Activated T-cell treated with anti-CD3 and anti-CD28 coated beads, Interleukin-2, amount 50 U/mL, for 48 hours (primary cell): ENCODE data around the gene S100A10.

Experiments used
- DNase-seq, 2 experiments: peaks; one replicate each; pipeline ENCODE4 v3.0.0-alpha.2; 2020

The S100A10 gene

GRCh38 chr1:152009691-152010090, 16.0 kb upstream of the S100A10 start:
- DNase-seq, result no peak

GRCh38 chr1:152007047-152007446, 13.4 kb upstream of the S100A10 start:
- no peak for DNase-seq

DNA sequence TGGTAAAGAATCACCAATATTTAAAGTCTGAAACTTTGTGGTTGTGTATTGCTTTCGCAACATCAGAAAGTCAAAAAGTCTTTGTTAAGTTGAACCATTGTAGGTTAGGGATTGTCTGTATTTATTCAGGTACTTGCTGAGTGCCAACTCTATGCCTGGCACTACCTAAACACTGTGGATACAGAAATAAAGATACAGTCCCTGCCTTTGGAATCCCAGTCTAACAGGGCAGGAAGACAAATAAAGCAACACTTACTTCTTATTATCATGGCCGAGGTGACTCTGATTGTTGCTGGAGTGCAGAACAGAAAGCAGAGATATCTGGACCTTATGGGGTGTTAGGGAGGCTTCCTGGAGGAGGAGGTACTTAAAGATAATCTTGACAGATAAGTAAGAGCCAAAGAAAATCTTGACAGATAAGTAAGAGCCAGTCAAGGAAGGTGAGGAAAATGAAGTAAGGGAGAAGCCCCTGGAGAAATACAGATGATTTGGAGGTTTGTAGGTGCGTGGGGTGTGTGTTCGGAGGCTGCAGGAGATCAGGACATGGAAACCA, 11.8 kb upstream of the S100A10 start:
- no peak for DNase-seq

DNA sequence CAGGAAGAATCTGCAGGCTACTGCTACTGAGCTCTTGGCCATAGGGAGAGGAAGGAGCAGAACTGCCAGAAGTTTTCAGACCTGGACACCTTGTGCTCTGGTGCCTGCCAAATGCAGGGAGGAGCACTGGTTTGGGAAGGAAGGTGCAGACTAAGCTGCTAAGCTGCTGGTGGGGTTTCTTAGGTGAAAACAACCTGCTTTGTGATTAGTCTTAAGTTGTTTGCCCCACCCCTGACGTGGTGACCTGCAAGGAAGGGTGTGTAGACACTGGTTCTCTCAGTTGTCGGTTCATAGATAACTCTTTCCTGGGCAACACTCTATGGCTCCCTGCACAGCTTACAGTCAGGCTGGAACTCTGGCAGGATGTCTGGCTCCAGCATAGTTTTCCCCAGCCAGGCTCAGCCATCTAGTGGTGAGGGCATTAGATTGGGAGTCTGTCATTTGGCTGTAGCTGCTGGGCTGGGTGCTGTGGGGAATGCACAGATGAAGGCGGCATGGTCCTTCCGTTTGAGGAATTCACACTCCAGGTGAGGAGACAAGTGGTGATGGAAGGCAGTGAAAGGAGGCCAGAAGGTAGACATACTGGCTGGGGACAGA, 10.3 kb upstream of the S100A10 start:
- no peak for DNase-seq

DNA sequence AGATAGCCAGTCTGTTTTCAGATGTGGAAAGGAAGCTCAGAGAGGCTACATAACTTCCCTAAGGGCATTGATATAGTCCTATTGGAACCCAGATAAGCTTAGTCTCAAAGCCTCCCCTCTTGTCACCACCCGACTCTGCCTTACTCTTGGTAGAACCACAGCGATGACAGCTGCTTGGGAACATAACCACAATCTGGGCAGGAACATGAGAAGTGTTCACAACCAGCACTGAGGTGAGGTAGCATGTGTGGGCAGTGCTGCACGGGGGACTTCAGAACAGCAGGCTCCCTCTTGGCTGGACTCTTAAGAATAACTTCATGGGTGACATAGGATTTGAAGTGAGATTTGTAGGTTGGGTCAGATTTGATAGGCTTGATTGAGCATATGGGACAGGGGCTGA, 9.3 kb upstream of the S100A10 start:
- DNase-seq, result no peak

GRCh38 chr1:152001631-152002584, 8.2 kb upstream of the S100A10 start:
- DNase-seq, result peak; percentile 82 to 86

DNA sequence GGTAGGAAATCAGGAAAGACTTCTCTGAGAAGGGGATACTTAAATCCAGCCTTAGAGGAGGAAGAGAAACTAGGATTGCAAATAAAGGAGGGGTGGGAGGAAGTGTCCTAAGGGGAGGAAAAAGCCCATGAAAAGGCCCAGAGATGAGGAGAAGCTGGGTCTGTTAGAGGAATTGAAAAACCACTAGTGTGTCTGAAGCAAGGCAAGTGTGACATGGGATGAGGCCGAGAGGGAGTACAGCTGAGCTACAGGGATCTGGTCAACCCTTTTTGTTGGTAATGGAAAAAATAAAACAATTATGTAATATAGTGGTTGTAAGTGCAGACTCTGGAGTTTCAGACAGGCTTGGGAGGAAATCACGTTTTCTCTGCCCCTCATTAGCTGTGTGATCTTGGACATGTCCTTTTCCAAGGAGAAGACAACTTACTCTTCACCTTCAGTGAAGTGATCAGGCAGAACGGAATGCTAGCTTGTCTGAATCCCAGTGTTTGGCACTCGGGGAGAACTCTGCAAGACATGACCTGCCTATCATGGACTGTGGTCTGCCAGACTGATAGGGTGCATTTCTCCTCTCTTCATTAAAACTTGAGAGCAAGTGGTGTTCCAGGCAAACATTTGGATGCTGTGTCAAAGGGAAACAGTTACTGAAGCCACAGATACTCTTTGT, 7.4 kb upstream of the S100A10 start:
- no peak for DNase-seq

GRCh38 chr1:151998611-151999362, 5.1 kb upstream of the S100A10 start:
- no peak for DNase-seq

- no peak for DNase-seq
Observed at GRCh38 chr1:151997284-151997570, 3.6 kb upstream of the S100A10 start.

- DNase-seq, result no peak
Observed at GRCh38 chr1:151995774-151996173, 2.1 kb upstream of the S100A10 start.

DNA sequence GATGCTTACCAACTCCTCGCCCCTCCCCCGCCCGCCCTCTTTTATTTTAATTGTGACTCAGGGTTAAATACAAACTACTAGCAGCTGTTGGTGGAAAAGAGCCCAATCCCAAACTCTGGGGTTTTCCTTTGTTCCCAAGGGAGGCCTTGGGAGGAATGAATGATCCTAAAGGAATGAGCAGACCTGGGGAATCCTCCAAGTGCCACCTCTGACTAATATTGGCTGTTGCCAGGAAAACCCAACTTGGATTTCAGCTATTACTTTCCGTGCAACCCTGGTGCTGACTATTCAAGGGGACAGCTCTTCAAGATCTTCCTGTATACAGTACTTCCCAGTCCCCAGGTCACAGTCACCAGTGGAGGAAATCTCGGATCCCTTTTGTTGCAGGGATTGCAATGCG, 1.3 kb upstream of the S100A10 start:
- DNase-seq, result no peak

- peak; percentile 65 to 66 for DNase-seq
Observed at GRCh38 chr1:151993084-151993733, 450 bp downstream of the S100A10 start.

DNA sequence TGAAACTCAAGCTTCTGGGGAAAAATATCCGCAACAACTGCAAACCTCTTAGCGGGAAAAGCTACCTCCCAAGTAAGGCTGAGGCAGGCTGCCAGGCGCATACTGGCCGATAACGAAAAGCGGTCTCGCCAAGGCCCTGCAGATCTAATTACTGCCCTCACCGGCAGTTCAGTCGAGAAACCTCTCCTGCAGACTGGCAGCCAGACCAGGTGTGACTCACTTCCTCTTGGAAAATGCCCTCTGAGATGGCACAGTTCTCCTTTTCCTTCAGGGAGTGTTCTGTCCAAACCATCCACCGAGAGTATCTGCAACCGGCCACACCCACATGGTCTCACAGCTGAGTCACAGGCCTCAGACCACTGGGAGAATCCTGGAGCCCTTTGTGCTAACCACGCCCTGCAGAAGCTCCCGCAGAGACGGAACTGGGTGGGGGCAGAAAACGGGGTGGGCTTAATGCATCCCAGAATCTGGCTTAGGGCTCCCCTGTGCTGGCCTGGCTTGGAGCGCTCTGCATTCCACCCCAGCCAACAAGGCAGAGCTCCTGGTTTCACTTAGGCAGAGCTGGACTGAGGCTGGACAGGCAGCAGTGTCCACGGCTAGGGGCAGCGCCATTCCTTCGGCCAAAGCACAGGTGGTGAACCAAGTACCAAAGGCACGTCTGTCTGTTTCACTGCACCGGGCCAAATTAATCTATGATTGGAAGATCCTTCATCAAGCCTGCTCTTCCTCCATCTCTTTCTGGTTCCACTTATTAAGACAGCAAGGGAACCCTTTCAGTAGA, 1.2 kb downstream of the S100A10 start:
- DNase-seq, result peak; percentile 42 to 45

DNA sequence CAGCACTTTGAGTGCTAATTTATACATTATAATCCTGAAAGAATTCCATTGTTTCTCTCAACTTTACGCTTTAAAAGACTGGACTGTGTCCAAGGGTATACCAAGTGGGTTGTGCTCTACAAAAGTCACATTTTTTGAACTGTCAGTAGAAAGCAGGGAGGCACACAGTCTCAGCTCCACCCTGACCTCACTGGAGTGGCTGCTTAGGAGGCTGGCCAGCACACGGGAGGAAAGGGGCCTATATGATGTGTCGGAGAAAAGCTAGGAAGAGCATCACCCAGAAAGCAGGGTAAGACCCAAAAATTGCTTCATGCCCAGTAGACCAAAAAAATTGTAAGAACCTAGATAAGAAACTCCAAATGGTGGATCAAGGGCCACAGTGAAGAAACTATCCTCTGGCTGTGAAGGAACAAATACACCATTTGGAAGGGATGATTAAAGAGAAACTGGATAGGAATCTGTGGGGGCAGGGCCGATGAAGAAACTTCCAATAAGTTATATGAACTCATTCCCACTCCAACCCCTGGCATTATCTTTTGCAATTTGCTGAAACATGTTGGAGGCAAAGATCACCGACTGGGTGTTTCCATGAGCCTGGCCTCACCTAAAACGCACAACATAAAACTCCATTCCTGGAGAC, 1.9 kb downstream of the S100A10 start:
- no peak for DNase-seq

DNA sequence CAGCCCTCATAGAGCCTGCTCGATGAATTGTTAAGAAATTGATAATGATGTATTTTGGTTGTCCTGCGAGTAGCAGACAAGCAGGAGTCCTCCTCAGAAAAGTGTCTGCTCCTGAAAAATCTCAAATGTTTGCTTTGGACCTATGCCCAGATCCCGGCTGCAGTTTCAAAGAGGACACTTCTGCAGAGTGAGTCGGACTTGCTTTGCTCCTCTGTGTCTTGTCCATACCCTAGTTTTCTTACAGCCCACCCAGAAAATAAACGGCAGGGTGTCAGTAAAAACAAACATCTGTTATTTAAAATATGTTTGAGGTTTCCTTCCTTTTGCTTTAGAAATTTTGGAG, 2.8 kb downstream of the S100A10 start:
- no peak for DNase-seq

DNA sequence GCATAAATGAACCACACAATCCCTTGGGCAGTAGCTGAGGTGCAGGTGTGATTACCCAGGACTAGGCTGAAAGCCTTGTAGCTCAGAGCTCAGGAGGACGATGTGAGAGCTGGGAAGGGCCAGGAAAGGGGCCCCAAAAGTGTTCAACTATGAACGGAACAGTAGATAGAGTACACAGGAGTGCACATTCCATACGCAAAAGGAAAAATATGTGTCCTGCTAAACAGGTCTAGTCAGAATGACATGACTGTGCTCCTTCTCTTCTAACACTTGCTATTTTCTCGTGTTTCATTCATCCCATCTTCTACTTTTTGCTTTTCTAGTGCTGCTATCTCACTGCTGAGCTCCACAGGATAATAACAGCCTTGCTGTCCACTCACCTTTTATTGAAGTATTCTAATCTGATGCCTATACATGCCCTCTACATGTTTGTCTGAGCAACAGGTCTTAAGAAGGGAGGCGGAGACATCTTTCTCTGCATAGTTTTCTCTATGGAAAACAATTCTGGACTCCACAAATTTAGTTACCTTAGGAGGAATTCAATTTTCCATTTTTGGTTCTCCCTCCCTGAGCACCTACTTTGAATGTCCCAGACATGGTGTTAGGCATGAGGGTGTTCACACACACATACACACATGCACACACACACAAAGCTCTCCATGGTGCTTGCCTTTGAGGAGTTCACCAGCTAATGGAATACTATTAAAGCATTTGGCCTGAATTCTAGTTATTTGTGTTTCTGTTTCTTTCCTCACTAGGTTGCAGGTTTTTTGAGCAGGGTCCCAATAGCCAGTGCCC, 3.4 kb downstream of the S100A10 start:
- no peak for DNase-seq

DNA sequence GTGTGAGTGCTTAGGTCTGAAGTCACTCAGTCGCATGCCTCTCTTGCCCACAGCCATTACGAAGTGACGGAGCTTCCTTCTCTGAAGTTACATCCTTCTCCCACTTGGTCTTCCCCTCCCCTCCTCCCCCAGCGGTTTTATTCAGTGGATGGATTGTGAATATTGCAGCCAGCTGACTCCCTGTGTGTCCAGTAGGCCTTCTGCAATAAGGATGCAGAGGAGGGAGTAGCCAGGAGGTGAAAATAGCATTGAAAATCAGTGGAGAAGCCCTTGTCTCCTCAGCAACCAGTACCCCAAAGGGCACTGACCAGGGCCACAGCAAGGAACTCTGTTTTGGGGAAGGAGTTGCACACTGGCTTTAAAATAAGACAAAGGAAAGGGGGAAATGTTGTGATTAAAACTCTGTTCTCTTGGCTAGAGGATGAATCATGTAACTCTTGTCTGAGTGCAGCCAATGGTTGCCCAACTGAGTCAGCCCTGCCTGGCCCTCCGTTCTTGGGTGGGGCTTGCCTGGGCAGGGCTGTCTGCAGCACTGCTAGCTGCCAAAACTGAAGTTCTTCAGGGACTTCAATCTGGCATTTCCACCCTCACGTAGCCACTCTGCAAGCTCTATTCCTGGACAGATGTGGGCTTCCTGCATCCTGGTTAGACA, 4.3 kb downstream of the S100A10 start:
- peak; percentile 61 to 68 for DNase-seq

DNA sequence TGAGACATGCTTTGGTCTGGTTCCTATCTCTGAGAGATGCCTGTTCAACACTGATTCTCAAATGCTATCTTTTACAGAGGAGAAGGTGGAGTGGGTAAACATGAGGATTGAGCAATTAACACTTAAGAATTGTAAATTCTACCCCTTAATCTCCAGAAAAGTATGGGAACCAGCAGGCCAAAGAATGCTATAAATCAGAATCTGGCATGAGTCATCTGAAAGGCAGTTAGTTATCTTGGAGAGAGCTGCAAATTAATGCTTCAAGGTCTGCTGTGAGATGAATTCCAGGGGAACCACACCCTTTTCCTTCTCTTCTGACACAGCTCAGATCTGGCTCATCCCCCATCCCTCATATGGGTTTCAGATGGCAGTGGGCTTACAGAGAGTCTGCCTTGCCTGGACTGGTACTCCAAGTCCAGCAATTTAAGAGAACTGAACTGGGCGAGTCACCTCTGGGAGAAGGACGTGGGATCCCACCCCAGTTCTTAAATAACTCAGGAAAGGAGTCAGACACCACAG, 5.2 kb downstream of the S100A10 start:
- no peak for DNase-seq

GRCh38 chr1:151986501-151987190, 7.0 kb downstream of the S100A10 start:
- no peak for DNase-seq
